Effector CD8-positive, alpha-beta T cell (primary cell): ENCODE results near the gene CD4.

Experiments used
- DNase-seq: peaks from one replicate; lab custom pipeline; 2025; lab: John Stamatoyannopoulos, UW

CD4 gene

GRCh38 chr12:6828781-6829535 is 39.6 kb downstream of the CD4 start:
- no peak for DNase-seq

- DNase-seq: no peak
Observed at GRCh38 chr12:6829536-6830220, 40.4 kb downstream of the CD4 start.

GRCh38 chr12:6830286-6830890 is 41.1 kb downstream of the CD4 start:
- DNase-seq: no peak

- DNase-seq: no peak
Observed at GRCh38 chr12:6830999-6831398, 41.7 kb downstream of the CD4 start.

GRCh38 chr12:6831450-6831995 is 42.2 kb downstream of the CD4 start:
- no peak for DNase-seq

GRCh38 chr12:6832125-6832524 is 42.8 kb downstream of the CD4 start:
- DNase-seq: no peak

GRCh38 chr12:6833189-6833890 is 44.0 kb downstream of the CD4 start:
- DNase-seq: no peak

- DNase-seq: no peak
Observed at GRCh38 chr12:6834254-6834653, 44.9 kb downstream of the CD4 start.

GRCh38 chr12:6834873-6835272 is 45.5 kb downstream of the CD4 start:
- DNase-seq: no peak

GRCh38 chr12:6836851-6837250 is 47.5 kb downstream of the CD4 start:
- no peak for DNase-seq

- no peak for DNase-seq
Observed at GRCh38 chr12:6837370-6838060, 48.2 kb downstream of the CD4 start.

GRCh38 chr12:6838854-6839253 is 49.5 kb downstream of the CD4 start:
- DNase-seq: no peak

- no peak for DNase-seq
Observed at GRCh38 chr12:6839482-6840201, 50.3 kb downstream of the CD4 start.

- DNase-seq: no peak
Observed at GRCh38 chr12:6840330-6840729, 51.0 kb downstream of the CD4 start.

GRCh38 chr12:6840761-6841515 is 51.6 kb downstream of the CD4 start, which contains the start of gene GNB3:
GNB3 (plus strand) TSS chr12:6840925; CDS start chr12:6841288, 363 bp downstream.
- DNase-seq: no peak

- no peak for DNase-seq
Observed at GRCh38 chr12:6842075-6842474, 52.7 kb downstream of the CD4 start.

- no peak for DNase-seq
Observed at GRCh38 chr12:6843118-6843902, 54.0 kb downstream of the CD4 start.

GRCh38 chr12:6845395-6845794 is 56.1 kb downstream of the CD4 start:
- no peak for DNase-seq

GRCh38 chr12:6846316-6846869 is 57.1 kb downstream of the CD4 start:
- DNase-seq: no peak
